HL-60 (cell line): Measurements from ENCODE around the gene DMBX1.

Source experiments
- CTCF ChIP-seq: IDR thresholded peaks from one replicate; pipeline ENCODE4 v1.5.1; 2011; ENCODE audit warnings: low read length, control low read depth, inconsistent platforms; ENCODE audit not compliant: insufficient read depth
- GABPA ChIP-seq: IDR thresholded peaks from 2 replicates; pipeline ENCODE4 v1.6.1; 2012; ENCODE audit warnings: low read depth
- POLR2AphosphoS5 ChIP-seq: IDR thresholded peaks from 2 replicates; pipeline ENCODE4 v1.6.1; 2012; ENCODE audit warnings: low read depth
- SPI1 ChIP-seq: IDR thresholded peaks from 2 replicates; pipeline ENCODE4 v1.6.1; 2012; ENCODE audit warnings: low read depth, mild to moderate bottlenecking, borderline replicate concordance

- TF ChIP-seq CTCF: peak; percentile 95
- TF ChIP-seq POLR2AphosphoS5: no peak
- no peak for TF ChIP-seq GABPA
- TF ChIP-seq SPI1: no peak
These were observed 42.8 kb upstream of the DMBX1 start for GRCh38 chr1:46446646-46447498.
